Kidney (tissue), 22 donors: ENCODE measurements around the gene RPS21. TPM values are rescaled to one million over a fixed set of nuclear protein-coding genes. Genes with fewer than 3 reads are reported as not detected.

Experiments
- DNase-seq, 5 donors: peaks; one replicate each; pipeline ENCODE4 v3.0.0-alpha.2; 2013 to 2020
- FAIRE-seq: peaks from 2 replicates; lab custom pipeline; 2012; peaks lifted over from hg19 to GRCh38; lab: Jason Lieb, UNC
- H3K27ac ChIP-seq, 2 donors: one replicate each; pipeline ENCODE4 v1.7.0; 2013; ENCODE audit warnings: low read depth in 2 of 2, low read length in 2 of 2, inconsistent platforms in 1 of 2
- H3K27me3 ChIP-seq: one replicate; pipeline ENCODE4 v1.7.1; 2013; ENCODE audit warnings: low read length, inconsistent platforms; ENCODE audit not compliant: control insufficient read depth, insufficient read depth
- H3K36me3 ChIP-seq, 3 donors: one replicate each; pipeline versions ENCODE4 v1.7.0 to v1.7.1; 2013; ENCODE audit warnings: low read length in 3 of 3, control low read depth in 1 of 3, inconsistent platforms in 1 of 3; ENCODE audit not compliant: insufficient read depth in 3 of 3, control insufficient read depth in 2 of 3
- H3K4me1 ChIP-seq, 3 donors: one replicate each; pipeline versions ENCODE4 v1.7.0 to v1.7.1; 2013; ENCODE audit warnings: low read length in 3 of 3, inconsistent platforms in 1 of 3, low read depth in 1 of 3; ENCODE audit not compliant: control insufficient read depth in 2 of 3, insufficient read depth in 2 of 3
- H3K4me3 ChIP-seq, 3 donors: one replicate each; pipeline versions ENCODE4 v1.7.0 to v1.8.1; 2013; ENCODE audit warnings: low read length in 3 of 3, control low read depth in 1 of 3, inconsistent platforms in 1 of 3
- H3K9ac ChIP-seq, 3 donors: one replicate each; pipeline versions ENCODE4 v1.7.0 to v1.7.1; 2013; ENCODE audit warnings: low read length in 3 of 3, control low read depth in 1 of 3, inconsistent platforms in 1 of 3
- H3K9me3 ChIP-seq, 3 donors: one replicate each; pipeline versions ENCODE4 v1.7.0 to v1.7.1; 2013; ENCODE audit warnings: low read length in 3 of 3, control low read depth in 1 of 3, inconsistent platforms in 1 of 3; ENCODE audit not compliant: control insufficient read depth in 2 of 3, insufficient read depth in 1 of 3
- intact Hi-C: fragments of 100-400 bp; cut with DNase I; formaldehyde crosslinking; loops from one replicate; pipeline ENCODE4 v1.11.1; 2022
- long read RNA-seq, 10 donors: library from polyadenylated mRNA in 1 of 10; unstranded in 1 of 10; transcript quantifications; one replicate each; pipeline ENCODE4 v2.0.0 and lab custom pipeline, GENCODE V29; 2021 to 2026
- polyA plus RNA-seq: library from polyadenylated mRNA; stranded (reverse); fragments of 350-450 nt; fragmentation: Illumina TruSeq; extraction: RNeasy Lipid Tissue Mini Kit (QIAGEN cat#74804); gene quantifications from one replicate; pipeline ENCODE4 v1.2.3, GENCODE V29; 2014; ENCODE audit warnings: low read depth, low replicate concordance; ENCODE audit not compliant: insufficient read depth
- total RNA-seq: library from RNA; stranded (reverse); fragmentation: NEBNext Ultra II Directional; extraction: Animal tissue kit (Norgen Biotek cat#: 25700); gene quantifications from one replicate; pipeline ENCODE4 v1.2.1, GENCODE V29; 2021
- TF ChIP-seq, protein P1 (sequence below): IDR thresholded peaks from 3 replicates; pipeline ENCODE4 v1.5.1; 2012; ENCODE audit warnings: mild to moderate bottlenecking, moderate library complexity, borderline replicate concordance; ENCODE audit not compliant: insufficient read depth; ENCODE audit errors: extremely low read depth
- donor health status: control.
- donor health status: control.
- donor health status: control.
- donor health status: control.
- donor health status: control.
- donor health status: DM: yes; HTN: yes; CAD: no.
- donor health status: Normal renal cell carcinoma (clear cell type).

RPS21 gene
- 1,221 TPM for total RNA-seq
- polyA plus RNA-seq, result 2,336 TPM
- long read RNA-seq, donor 1, transcript RPS21-201 (6 exons, 344 nt), result major isoform, 478 of 675 reads
- long read RNA-seq, donor 1, transcript RPS21-205 (5 exons, 429 nt), result minor isoform, 17 of 675 reads
- long read RNA-seq, donor 1, partial matches to known transcripts, result 141 of 675 reads
- long read RNA-seq, donor 1, other reads (novel, unspliced or antisense), result 38 of 675 reads
- long read RNA-seq, donor 2, transcript RPS21-205 (5 exons, 429 nt), result minor isoform, 14 of 903 reads
- long read RNA-seq, donor 2, transcript RPS21-201 (6 exons, 344 nt), result major isoform, 668 of 903 reads
- long read RNA-seq, donor 2, partial matches to known transcripts, result 146 of 903 reads
- long read RNA-seq, donor 2, other reads (novel, unspliced or antisense), result 71 of 903 reads
- long read RNA-seq, donor 3, transcript RPS21-205 (5 exons, 429 nt), result minor isoform, 25 of 1,158 reads
- long read RNA-seq, donor 3, transcript RPS21-201 (6 exons, 344 nt), result major isoform, 874 of 1,158 reads
- long read RNA-seq, donor 3, partial matches to known transcripts, result 173 of 1,158 reads
- long read RNA-seq, donor 3, other reads (novel, unspliced or antisense), result 82 of 1,158 reads
- long read RNA-seq, donor 4, transcript RPS21-201 (6 exons, 344 nt), result major isoform, 160 of 249 reads
- long read RNA-seq, donor 4, transcript RPS21-205 (5 exons, 429 nt), result minor isoform, 9 of 249 reads
- long read RNA-seq, donor 4, partial matches to known transcripts, result 74 of 249 reads
- long read RNA-seq, donor 4, other reads (novel, unspliced or antisense), result 5 of 249 reads
- long read RNA-seq, donor 5, transcript RPS21-201 (6 exons, 344 nt), result major isoform, 40 of 47 reads
- long read RNA-seq, donor 5, partial matches to known transcripts, result 6 of 47 reads
- long read RNA-seq, donor 5, other reads (novel, unspliced or antisense), result 0 of 47 reads
- long read RNA-seq, donor 6, transcript RPS21-201 (6 exons, 344 nt), result major isoform, 1,812 of 2,709 reads
- long read RNA-seq, donor 6, transcript RPS21-205 (5 exons, 429 nt), result minor isoform, 87 of 2,709 reads
- long read RNA-seq, donor 6, transcript RPS21-204 (4 exons, 418 nt), result minor isoform, 18 of 2,709 reads
- long read RNA-seq, donor 6, partial matches to known transcripts, result 572 of 2,709 reads
- long read RNA-seq, donor 6, other reads (novel, unspliced or antisense), result 216 of 2,709 reads
- long read RNA-seq, donor 7, transcript RPS21-201 (6 exons, 344 nt), result major isoform, 69 of 145 reads
- long read RNA-seq, donor 7, partial matches to known transcripts, result 73 of 145 reads
- long read RNA-seq, donor 7, other reads (novel, unspliced or antisense), result 3 of 145 reads
- long read RNA-seq, donor 8, transcript RPS21-205 (5 exons, 429 nt), result minor isoform, 31 of 908 reads
- long read RNA-seq, donor 8, transcript RPS21-201 (6 exons, 344 nt), result major isoform, 631 of 908 reads
- long read RNA-seq, donor 8, partial matches to known transcripts, result 183 of 908 reads
- long read RNA-seq, donor 8, other reads (novel, unspliced or antisense), result 57 of 908 reads
- long read RNA-seq, donor 9, transcript RPS21-205 (5 exons, 429 nt), result minor isoform, 29 of 695 reads
- long read RNA-seq, donor 9, transcript RPS21-201 (6 exons, 344 nt), result major isoform, 466 of 695 reads
- long read RNA-seq, donor 9, partial matches to known transcripts, result 146 of 695 reads
- long read RNA-seq, donor 9, other reads (novel, unspliced or antisense), result 49 of 695 reads
- long read RNA-seq, donor 10, transcript RPS21-205 (5 exons, 429 nt), result minor isoform, 17 of 803 reads
- long read RNA-seq, donor 10, transcript RPS21-201 (6 exons, 344 nt), result major isoform, 501 of 803 reads
- long read RNA-seq, donor 10, partial matches to known transcripts, result 242 of 803 reads
- long read RNA-seq, donor 10, other reads (novel, unspliced or antisense), result 37 of 803 reads

DNA sequence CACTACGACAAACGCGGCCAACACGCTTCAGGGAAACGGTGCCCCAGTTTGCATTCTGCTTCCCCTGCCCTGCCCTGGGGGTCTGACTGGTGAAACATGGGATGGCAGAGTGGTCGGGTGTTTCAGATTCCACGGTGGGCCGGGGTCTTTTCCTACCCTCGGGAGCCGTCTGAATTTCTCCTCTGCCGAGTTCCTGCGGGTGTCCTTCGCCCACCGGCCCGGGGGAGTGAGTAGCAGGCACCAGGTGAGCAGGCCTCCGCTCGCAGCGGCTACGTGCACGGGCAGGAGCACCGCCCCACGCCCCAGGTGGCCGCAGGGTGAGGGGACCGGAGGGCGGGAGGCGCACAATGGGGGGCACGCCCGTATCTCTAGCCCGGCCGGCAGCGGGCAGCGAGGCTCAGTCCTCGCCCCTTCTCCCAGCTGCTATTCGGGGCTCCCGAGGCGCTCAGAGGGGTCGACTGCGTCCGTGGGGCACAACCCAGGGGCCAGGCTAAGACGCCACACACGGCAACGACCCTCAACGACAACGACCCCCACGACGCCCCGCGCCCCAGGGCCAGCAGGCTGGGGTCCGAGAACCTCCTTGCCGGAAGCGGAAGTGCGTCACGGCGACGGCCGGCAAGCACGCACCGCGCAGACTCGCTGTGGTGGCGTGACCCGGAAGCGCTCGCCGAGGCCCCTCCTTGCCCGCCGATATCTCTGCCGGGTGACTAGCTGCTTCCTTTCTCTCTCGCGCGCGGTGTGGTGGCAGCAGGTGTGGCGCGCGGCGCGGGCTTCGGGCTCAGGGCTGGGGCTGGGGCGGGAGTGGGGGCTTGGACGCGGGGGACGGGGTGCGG, at the start of gene RPS21:
RPS21 (plus strand) TSS at position 721 of the 836 bp plus-strand sequence. CDS start 236 bp downstream, outside the sequence.
- H3K36me3 ChIP-seq, result peaks cover 8 to 18% (median 9%) of the 10 kb centered on the region in 3 donors
- intact Hi-C loops, result no loop called here
- H3K4me3 ChIP-seq, result peak within 1 kb of the TSS; percentile 86 to 91 (median 90)
- no peaks in the 10 kb centered on the region for H3K27me3 ChIP-seq
- H3K27ac ChIP-seq, result peak within 1 kb of the TSS; percentile 86 to 93
- DNase-seq, result peak; percentile 95 to 98 (median 97)
- TF ChIP-seq, protein P1, sequence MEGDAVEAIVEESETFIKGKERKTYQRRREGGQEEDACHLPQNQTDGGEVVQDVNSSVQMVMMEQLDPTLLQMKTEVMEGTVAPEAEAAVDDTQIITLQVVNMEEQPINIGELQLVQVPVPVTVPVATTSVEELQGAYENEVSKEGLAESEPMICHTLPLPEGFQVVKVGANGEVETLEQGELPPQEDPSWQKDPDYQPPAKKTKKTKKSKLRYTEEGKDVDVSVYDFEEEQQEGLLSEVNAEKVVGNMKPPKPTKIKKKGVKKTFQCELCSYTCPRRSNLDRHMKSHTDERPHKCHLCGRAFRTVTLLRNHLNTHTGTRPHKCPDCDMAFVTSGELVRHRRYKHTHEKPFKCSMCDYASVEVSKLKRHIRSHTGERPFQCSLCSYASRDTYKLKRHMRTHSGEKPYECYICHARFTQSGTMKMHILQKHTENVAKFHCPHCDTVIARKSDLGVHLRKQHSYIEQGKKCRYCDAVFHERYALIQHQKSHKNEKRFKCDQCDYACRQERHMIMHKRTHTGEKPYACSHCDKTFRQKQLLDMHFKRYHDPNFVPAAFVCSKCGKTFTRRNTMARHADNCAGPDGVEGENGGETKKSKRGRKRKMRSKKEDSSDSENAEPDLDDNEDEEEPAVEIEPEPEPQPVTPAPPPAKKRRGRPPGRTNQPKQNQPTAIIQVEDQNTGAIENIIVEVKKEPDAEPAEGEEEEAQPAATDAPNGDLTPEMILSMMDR, result peak; percentile 20
- peaks cover 0 to 17% (median 17%) of the 10 kb centered on the region in 3 donors for H3K4me1 ChIP-seq
- peaks cover 0 to 3% (median 0%) of the 10 kb centered on the region in 3 donors for H3K9me3 ChIP-seq
- H3K9ac ChIP-seq, result peak within 1 kb of the TSS; percentile 88 to 99 (median 95)
- FAIRE-seq, result no peak

DNA sequence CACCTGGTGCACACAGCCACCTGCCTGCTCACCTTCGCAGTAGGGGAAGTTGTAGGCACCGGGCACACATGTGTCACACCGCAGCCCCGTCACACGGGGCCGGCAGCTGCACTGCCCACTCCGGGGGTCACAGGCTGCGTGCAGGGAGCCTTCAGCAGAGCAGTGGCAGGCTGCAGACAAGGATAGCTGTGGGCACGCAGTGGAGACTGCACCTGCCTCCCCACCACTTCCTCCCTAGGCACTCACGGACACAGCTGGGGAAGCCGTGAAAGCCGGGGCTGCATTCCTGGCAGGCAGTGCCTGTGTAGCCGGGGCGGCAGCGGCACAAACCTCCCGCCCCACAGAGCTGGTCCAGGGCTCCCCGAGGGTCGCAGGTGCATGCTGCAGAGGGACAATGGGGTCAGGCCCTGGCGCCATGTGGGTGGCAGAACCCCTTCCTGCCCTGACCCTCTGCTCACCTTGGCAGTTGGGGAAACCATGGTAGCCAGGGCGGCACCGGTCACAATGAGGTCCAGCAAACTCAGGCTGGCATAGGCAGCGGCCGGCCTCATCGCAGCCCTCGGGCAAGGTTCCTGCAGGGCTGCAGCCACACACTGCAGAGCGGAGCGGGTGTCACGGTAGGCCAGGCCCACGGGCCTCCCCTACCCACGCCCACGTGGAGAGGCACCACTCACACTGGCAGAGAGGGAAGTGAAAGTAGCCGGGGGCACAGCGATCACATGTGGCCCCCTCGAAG, 49.2 kb upstream of the RPS21 start:
- intact Hi-C loops, result no loop called here
- H3K4me1 ChIP-seq, result no peaks in the 10 kb centered on the region
- no peak for FAIRE-seq
- no peaks in the 10 kb centered on the region for H3K9me3 ChIP-seq
- no peaks in the 10 kb centered on the region for H3K27me3 ChIP-seq
- no peak overlapping the region for H3K4me3 ChIP-seq
- DNase-seq, result peak in 1 of 5 donors; percentile 76
- no peak overlapping the region for H3K27ac ChIP-seq
- TF ChIP-seq, protein P1, result no peak
- H3K36me3 ChIP-seq, result peaks cover 3 to 37% (median 31%) of the 10 kb centered on the region in 3 donors
- no peak overlapping the region for H3K9ac ChIP-seq
